Measurements from ENCODE around the gene COL4A1. TPM values are rescaled to one million over a fixed set of nuclear protein-coding genes. Genes with fewer than 3 reads are reported as not detected.

COL4A1 gene
- polyA plus RNA-seq, 2 of the 4 experiments (the other 2 are of a cell fraction): 23.8 to 71.3 TPM

DNA sequence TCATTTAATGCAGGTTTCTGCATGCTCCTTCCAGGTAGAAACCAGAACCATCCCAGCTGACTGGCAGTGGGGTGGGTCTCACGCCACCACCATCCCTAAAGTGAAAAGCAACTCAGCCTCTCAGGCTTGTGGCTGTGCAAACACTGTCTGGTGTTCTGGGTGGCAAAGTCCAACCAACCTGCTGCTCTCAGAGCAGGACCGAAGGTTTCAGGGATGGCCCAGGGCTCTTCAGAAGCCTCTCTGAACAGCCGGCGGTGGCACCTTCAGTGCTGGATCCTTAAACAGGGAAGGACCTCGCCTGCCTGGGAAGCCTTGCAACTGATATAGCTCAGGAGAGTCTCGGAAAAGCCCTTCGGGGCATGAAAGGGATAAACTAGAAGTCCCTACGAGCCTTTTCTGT lies 100.8 kb downstream of the COL4A1 start (continued):
- TF ChIP-seq, protein P1, sequence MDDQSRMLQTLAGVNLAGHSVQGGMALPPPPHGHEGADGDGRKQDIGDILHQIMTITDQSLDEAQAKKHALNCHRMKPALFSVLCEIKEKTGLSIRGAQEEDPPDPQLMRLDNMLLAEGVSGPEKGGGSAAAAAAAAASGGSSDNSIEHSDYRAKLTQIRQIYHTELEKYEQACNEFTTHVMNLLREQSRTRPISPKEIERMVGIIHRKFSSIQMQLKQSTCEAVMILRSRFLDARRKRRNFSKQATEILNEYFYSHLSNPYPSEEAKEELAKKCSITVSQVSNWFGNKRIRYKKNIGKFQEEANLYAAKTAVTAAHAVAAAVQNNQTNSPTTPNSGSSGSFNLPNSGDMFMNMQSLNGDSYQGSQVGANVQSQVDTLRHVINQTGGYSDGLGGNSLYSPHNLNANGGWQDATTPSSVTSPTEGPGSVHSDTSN (IDR thresholded peaks at IDR 0.05): no peak
- no peak for TF ChIP-seq NFE2L2 (conservative IDR thresholded peaks at IDR 0.05; ENCODE audit: low read length)

DNA sequence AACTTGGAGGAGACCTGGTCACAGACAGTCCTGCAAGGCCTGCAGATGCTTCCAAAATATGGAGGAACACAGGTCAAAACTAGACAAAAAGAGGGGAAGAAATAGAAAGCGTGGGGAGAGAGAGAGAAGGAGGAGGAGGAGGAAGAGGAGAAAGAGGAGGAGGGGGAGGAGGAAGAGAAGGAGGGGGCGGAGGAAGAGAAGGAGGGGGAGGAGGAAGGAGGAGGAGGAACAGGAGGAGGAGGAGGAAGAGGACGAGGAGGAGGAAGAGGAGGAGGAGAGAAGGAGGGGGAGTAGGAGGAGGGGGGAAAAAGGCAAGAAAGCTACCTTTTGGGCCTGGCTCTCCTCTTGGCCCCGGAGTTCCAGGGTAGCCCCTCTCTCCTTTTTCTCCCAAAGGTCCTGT lies 105.8 kb downstream of the COL4A1 start:
- CTCF ChIA-PET: no interaction called here
- H3K4me1 ChIP-seq: no peaks in the 10 kb centered on the region

DNA sequence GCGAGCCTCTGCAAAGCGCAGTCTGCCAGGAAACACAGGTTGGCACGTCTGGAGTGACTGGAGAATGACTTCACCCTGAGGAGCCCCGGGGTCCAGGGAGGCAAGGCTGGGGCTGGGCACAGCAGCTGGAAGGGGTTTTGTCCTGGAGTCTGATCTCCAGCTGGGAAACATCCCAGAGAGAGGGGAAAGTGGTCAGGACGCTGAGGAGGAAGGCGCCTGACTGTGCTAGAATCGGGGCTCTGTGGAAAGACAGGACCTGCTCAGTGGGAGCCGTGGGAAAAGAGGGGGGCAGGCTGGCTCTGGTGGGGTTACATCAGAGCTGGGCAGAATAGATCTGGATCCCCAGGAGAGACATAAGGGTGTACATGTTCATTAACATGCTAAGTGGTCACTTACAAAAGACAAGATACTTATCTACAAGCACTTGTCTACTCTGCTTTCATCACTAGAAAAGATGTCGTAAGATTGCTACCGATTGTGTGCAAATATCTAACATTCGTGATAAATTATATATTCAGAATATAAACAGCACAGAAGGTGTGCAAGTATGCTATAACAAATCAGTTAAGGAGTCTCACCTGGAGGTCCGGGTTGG lies 106.6 kb downstream of the COL4A1 start:
- FAIRE-seq: no peak
- no peaks in the 10 kb centered on the region for H3K9me3 ChIP-seq
- CTCF ChIA-PET: no interaction called here
- H3K27ac ChIP-seq: no peak overlapping the region
- H3K4me2 ChIP-seq: no peak overlapping the region
- H3K4me3 ChIP-seq: no peak overlapping the region
- H3K4me1 ChIP-seq: no peaks in the 10 kb centered on the region
- no peak for ATAC-seq
- TF ChIP-seq RAD21 (conservative IDR thresholded peaks at IDR 0.05 in 1 of 2, IDR thresholded peaks at IDR 0.05 in 1 of 2) (no peak), CEBPB (IDR thresholded peaks at IDR 0.05) (no peak), HDAC2 (IDR thresholded peaks at IDR 0.05) (no peak), HOXB5 (CRISPR knock-in tag; IDR thresholded peaks at IDR 0.05) (no peak), FOSB (CRISPR knock-in tag; IDR thresholded peaks at IDR 0.05) (no peak), NR3C1 (IDR thresholded peaks at IDR 0.05) (no peak)
- TF ChIP-seq, protein P2, sequence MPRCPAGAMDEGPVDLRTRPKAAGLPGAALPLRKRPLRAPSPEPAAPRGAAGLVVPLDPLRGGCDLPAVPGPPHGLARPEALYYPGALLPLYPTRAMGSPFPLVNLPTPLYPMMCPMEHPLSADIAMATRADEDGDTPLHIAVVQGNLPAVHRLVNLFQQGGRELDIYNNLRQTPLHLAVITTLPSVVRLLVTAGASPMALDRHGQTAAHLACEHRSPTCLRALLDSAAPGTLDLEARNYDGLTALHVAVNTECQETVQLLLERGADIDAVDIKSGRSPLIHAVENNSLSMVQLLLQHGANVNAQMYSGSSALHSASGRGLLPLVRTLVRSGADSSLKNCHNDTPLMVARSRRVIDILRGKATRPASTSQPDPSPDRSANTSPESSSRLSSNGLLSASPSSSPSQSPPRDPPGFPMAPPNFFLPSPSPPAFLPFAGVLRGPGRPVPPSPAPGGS (IDR thresholded peaks at IDR 0.05): no peak
- TF ChIP-seq, protein P3, sequence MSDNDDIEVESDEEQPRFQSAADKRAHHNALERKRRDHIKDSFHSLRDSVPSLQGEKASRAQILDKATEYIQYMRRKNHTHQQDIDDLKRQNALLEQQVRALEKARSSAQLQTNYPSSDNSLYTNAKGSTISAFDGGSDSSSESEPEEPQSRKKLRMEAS (IDR thresholded peaks at IDR 0.05): no peak
- TF ChIP-seq, protein P1 (IDR thresholded peaks at IDR 0.05): no peak
- 75% methylated on average over 12 of the region's 12 CpGs for WGBS (ENCODE audit: missing lambda C conversion rate)
- POLR2A ChIA-PET: no interaction called here
- DNase-seq (ENCODE audit: low read depth in 1 of 2, low spot score in 1 of 2): no peak

More for the DNA sequence above, 105.8 kb downstream of the COL4A1 start:
- ATAC-seq (no peak), DNase-seq (ENCODE audit: low read depth in 1 of 2, low spot score in 1 of 2) (no peak), FAIRE-seq (no peak)
- Histone ChIP-seq H3K9me3 (no peaks in the 10 kb centered on the region), H3K4me2 (no peak overlapping the region), H3K4me3 (no peak overlapping the region), H3K27ac (no peak overlapping the region)
- POLR2A ChIA-PET: no interaction called here
- WGBS (ENCODE audit: missing lambda C conversion rate): 88% methylated on average over 2 of the region's 4 CpGs
- TF ChIP-seq HDAC2 (IDR thresholded peaks at IDR 0.05): no peak
- TF ChIP-seq, protein P2 (IDR thresholded peaks at IDR 0.05): no peak
- no peak for TF ChIP-seq HOXB13 (CRISPR knock-in tag; IDR thresholded peaks at IDR 0.05; ENCODE audit: low read depth)
- no peak for TF ChIP-seq CHD4 (IDR thresholded peaks at IDR 0.05; ENCODE audit: borderline replicate concordance)
- no peak for TF ChIP-seq RCOR1 (IDR thresholded peaks at IDR 0.05; ENCODE audit: low read depth, low read length)
- no peak for TF ChIP-seq NR3C1 (IDR thresholded peaks at IDR 0.05)
- TF ChIP-seq KDM1A (IDR thresholded peaks at IDR 0.05; ENCODE audit: low read depth): no peak
- no peak for TF ChIP-seq RARB (CRISPR knock-in tag; IDR thresholded peaks at IDR 0.05)
- no peak for TF ChIP-seq TP53 (CRISPR knock-in tag; IDR thresholded peaks at IDR 0.05)
- TF ChIP-seq EHMT2 (IDR thresholded peaks at IDR 0.05; ENCODE audit: low read depth): no peak
- TF ChIP-seq, protein P4, sequence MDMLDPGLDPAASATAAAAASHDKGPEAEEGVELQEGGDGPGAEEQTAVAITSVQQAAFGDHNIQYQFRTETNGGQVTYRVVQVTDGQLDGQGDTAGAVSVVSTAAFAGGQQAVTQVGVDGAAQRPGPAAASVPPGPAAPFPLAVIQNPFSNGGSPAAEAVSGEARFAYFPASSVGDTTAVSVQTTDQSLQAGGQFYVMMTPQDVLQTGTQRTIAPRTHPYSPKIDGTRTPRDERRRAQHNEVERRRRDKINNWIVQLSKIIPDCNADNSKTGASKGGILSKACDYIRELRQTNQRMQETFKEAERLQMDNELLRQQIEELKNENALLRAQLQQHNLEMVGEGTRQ (IDR thresholded peaks at IDR 0.05): no peak
- no peak for TF ChIP-seq NFE2L2 (conservative IDR thresholded peaks at IDR 0.05; ENCODE audit: low read length)
- no peak for TF ChIP-seq CEBPB (IDR thresholded peaks at IDR 0.05)
- no peak for TF ChIP-seq HOXA7 (CRISPR knock-in tag; IDR thresholded peaks at IDR 0.05)

Data from A549 (cell line).